D721Med (cell line): ENCODE results near the gene DUSP2.
"Not testable (repeated sequence)": the region's sequence is repeated elsewhere in the genome, so short reads cannot be mapped to it uniquely, and the experiment has no call there.

Experiments
- DNase-seq: peaks from one replicate; pipeline ENCODE4 v3.0.0; 2011; ENCODE audit warnings: low spot score; ENCODE audit not compliant: insufficient read length
- FAIRE-seq: peaks from 2 replicates; lab custom pipeline; 2011; peaks lifted over from hg19 to GRCh38; lab: Jason Lieb, UNC
- TF ChIP-seq, protein P1 (sequence below): IDR thresholded peaks from 2 replicates; pipeline ENCODE4 v1.5.1; 2012; ENCODE audit warnings: mild to moderate bottlenecking, control low read depth; ENCODE audit not compliant: insufficient read depth; ENCODE audit errors: missing control alignments

Gene DUSP2

GRCh38 chr2:96161898-96162297 lies 16.7 kb upstream of the DUSP2 start:
- no peak for FAIRE-seq
- no peak for DNase-seq
- TF ChIP-seq, protein P1, sequence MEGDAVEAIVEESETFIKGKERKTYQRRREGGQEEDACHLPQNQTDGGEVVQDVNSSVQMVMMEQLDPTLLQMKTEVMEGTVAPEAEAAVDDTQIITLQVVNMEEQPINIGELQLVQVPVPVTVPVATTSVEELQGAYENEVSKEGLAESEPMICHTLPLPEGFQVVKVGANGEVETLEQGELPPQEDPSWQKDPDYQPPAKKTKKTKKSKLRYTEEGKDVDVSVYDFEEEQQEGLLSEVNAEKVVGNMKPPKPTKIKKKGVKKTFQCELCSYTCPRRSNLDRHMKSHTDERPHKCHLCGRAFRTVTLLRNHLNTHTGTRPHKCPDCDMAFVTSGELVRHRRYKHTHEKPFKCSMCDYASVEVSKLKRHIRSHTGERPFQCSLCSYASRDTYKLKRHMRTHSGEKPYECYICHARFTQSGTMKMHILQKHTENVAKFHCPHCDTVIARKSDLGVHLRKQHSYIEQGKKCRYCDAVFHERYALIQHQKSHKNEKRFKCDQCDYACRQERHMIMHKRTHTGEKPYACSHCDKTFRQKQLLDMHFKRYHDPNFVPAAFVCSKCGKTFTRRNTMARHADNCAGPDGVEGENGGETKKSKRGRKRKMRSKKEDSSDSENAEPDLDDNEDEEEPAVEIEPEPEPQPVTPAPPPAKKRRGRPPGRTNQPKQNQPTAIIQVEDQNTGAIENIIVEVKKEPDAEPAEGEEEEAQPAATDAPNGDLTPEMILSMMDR: no peak

DNA sequence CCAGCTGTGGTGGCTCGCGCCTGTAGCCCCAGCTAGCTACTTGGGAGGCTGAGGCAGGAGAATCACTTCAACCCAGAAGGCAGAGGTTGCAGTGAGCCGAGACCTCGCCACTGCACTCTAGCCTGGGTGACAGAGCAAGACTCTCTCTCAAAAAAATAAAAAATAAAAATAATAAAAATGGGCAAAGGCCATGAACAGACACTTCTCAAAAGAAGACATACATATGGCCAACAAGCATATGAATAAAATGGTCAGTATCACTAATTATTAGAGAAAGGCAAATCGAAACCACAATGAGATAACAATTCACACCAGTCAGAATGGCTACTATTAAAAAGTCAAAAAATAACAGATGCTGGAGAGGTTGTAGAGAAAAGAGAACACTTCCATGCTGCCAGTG lies 15.1 kb upstream of the DUSP2 start:
- DNase-seq, FAIRE-seq: not testable (repeated sequence)

DNA sequence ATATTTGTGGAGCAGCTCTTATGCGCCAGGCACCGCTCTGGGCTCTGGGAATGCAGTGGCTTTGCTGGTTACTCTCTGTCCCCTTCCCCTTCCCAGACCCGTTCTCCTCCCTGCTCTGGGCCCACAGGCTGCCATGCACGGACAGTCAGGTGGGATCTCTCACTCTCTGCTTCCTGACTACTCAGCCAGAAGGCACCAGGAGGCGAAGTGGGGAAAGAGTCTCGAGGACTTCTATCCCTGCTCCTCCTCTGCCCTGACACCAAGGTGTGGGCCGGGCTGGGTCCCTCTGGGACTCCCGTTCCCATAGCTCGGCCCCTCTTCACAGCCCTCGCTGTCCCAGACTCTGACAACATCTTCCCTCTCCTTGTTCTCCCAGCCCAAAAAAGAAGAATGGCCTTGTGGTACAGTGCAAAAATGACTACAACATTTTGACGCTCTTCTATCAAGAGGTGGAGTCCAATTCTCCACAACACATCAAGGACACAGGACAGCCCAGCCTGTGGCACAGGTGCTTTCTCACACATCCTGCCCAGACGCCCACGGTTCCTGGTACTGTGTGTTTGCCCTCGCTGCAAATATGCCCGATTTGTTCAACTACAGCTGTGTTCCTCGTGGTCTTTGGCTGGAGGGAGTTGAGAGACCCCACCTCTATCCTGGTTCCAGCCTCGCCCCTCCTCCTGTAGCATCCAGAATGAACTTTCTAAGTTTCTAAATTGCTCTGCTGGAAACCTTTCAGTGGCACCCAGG lies 14.0 kb upstream of the DUSP2 start:
- no peak for FAIRE-seq
- DNase-seq: no peak
- TF ChIP-seq, protein P1: no peak

DNA sequence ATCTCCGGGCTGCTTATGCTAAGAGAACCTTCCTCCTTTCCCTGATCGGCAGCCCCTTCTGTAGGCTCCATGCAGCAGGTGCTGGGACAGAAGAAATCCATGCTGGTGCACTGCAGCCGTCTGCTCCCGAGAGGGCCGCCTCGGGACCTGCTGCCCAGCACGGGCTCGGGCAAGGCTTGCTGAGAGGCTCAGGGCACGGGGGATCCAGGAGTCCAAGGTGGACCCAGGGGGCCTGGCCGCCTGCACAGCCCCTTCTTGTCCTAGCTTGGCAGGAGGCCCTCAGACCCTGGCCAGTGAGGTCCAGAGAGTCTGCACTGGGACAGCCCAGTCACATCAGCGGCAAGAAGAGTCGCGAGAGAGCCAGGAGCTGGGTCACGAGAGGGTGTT lies 13.3 kb upstream of the DUSP2 start:
- TF ChIP-seq, protein P1: no peak
- FAIRE-seq: no peak
- no peak for DNase-seq

- DNase-seq (no peak), FAIRE-seq (no peak)
- TF ChIP-seq, protein P1: no peak
Measured at GRCh38 chr2:96157649-96158553, 12.7 kb upstream of the DUSP2 start.

DNA sequence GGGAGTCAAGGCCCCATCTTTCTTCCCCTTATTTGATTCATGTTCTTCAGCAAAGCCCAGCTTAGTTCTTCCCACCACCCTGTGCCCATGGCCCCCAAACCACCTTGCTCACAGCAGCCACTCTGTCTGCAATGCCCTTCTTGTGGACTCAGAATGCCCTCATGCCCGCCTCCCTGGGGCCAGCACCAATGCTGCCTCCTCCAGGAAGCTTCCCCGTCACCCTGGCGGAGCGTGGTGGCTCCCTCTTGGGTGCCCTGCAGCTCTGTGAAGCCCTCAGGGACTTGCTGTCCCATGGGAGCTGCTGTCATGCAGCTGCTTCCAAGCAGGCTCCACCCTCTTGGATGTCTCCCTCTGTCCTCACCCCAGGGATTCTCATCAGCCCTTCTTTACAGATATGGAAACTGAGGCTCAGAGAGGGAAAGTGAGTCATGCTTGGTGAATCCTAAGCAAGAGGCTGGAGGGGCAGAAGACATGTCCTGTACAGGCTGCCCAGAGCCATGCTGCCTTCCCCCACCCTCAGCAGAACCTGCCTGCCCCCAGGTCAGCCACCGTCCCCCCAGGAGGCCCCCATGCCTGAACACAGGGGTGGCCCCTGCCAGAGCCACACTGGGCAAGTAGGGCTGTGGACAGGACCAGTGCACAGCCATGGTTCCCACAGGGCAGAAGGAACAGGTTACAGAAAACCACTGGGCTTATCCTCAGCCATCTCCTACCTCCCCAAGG lies 11.8 kb upstream of the DUSP2 start:
- FAIRE-seq: no peak
- DNase-seq: no peak
- TF ChIP-seq, protein P1: no peak

GRCh38 chr2:96156011-96156820 lies 11.0 kb upstream of the DUSP2 start:
- DNase-seq (no peak), FAIRE-seq (no peak)
- TF ChIP-seq, protein P1: no peak
